HG03432 (cell line): ENCODE measurements around the gene NDUFS8.

Experiments used
- ATAC-seq: cut with Tn5 transposase; IDR thresholded peaks from one replicate; pipeline ENCODE4 v1.9.1; 2021; ENCODE audit warnings: mild to moderate bottlenecking, moderate library complexity; ENCODE audit not compliant: unreplicated experiment

Gene NDUFS8

GRCh38 chr11:68076371-68077042 is 46.0 kb downstream of the NDUFS8 start:
- ATAC-seq, result no peak

- ATAC-seq, result no peak
Measured at GRCh38 chr11:68077617-68078582, 47.4 kb downstream of the NDUFS8 start.

GRCh38 chr11:68080860-68081259 is 50.4 kb downstream of the NDUFS8 start:
- no peak for ATAC-seq

- ATAC-seq, result no peak
Measured at GRCh38 chr11:68081691-68082090, 51.2 kb downstream of the NDUFS8 start.

- no peak for ATAC-seq
Measured at GRCh38 chr11:68082481-68082880, 52.0 kb downstream of the NDUFS8 start.

GRCh38 chr11:68083517-68083916 is 53.0 kb downstream of the NDUFS8 start:
- ATAC-seq, result no peak
